ENCODE data around the gene SLC11A1.

SLC11A1 gene

DNA sequence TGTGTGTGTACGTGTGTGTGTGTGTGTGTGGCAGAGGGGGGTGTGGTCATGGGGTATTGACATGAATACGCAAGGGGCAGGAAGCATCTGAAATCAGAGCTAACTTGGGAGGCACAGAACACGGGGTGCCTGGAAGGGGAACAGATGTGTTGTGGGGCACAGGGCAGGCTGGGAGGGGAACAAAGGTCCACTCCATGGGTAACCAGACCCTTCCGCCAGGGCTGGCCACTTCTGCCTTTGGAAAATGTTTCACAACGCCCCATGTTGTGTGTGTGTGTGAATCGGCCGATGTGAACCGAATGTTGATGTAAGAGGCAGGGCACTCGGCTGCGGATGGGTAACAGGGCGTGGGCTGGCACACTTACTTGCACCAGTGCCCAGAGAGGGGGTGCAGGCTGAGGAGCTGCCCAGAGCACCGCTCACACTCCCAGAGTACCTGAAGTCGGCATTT lies at the start of gene SLC11A1:
SLC11A1 (plus strand) TSS at position 358 of the 451 bp plus-strand sequence. CDS start 96 bp downstream, outside the sequence.
- DNase-seq: no peak

GRCh38 chr2:218332288-218332687 lies 49.8 kb upstream of the SLC11A1 start:
- peak; percentile 19 for DNase-seq

DNA sequence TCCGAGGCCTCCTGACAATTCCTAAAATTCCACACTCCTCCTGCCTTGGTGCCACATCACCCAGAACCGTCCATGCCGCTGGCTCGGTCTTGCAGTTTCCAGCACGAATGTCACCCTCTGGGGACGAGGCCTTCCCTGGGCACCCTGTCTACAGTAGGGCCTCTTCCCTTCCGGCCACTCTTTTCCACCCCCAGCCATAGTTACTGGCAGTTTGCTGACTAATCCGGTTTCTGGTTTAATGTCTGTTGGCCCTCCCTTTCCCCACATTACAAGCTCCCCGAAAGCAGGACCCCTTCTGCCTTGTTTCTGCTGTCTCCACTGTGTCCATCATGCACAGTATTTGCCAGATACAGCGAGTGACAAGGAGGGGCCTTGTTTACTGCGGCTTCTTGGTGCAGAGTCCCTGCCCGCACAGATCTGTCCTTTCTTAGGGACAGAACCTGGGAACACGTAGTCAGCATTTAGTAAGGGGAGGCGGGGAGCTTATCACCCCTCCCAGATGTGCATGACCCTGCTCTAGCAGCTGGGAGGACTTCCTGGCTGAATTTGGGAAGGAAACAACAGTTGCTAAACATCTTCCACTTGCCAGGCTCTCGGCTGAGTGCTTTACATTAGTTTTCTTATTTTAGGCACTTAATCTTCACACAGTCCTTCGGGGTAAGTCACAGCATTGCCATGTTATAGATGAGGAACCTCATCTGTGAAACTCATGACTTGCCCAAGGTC lies 49.0 kb upstream of the SLC11A1 start:
- peak; percentile 75 for DNase-seq

DNA sequence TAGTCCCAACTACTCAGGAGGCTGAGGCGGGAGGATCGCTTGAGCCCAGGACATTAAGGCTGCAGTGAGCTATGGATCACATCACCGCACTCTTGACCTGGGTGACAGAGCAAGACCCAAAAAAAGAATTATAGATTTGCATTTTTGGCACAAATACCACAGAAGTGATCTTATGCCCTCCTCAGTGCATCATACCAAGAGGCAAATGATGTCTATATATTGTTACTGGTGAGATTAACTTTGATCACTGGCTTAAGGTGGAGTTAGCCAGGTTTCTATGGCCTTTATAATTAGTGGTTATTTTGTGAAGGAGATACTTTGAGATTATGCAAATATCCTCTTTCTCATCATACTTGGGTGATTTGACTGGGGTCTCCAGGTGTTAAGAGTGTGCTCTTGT lies 47.5 kb upstream of the SLC11A1 start:
- no peak for DNase-seq

GRCh38 chr2:218340656-218341055 lies 41.4 kb upstream of the SLC11A1 start:
- DNase-seq: no peak

GRCh38 chr2:218341381-218341780 lies 40.7 kb upstream of the SLC11A1 start:
- DNase-seq: no peak

DNA sequence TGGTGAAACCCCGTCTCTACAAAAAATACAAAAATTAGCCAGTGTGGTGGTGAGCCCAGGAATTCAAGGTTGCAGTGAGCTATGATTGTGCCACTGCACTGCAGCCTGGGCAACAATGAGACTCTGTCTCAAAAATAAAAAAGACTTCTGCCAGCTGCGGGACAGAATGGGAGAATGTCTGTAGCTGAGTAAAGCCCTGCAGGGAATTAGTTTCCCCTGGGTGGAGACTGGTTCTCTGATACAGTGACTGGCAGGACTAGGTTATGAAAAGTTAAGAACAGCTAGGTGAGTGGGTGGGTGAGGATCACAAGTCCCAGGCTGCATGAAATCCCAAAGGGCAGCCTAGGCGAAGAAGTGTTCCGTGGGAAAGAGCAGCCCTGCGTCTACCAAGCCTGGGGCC lies 39.2 kb upstream of the SLC11A1 start:
- DNase-seq: no peak

- DNase-seq: no peak
Observed at GRCh38 chr2:218343591-218343990, 38.5 kb upstream of the SLC11A1 start.

DNA sequence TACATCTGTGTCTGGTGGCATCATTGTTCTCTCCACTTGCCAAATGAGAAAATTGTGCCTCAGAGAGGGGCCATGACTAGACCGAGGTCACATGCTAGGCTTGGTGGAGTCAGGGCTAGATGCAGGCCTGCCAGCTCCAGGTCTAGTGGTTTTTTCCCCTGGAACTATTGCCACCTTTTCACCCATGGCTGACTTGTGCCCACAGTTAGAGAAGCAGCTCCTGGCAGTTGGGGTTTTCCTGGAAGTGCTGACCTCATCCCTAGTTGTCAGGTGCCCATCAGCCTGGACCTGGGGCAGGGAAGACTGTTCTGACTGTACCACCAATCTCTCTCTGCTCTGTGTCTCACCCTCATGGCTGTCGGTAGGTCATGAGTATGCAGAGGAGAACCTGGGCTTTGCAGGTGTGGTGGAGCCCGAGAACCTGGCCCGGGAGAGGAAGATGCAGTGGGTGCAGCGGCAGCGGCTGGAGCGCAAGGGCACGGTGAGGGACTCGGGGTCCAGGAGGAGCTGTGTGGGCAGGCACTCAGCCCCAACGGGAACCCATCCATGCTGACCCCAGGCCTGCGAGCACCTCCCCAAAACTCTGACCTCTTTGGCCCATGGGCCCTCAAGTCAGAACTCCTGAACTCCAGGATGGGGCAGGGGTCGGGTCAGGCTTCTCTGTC lies 37.9 kb upstream of the SLC11A1 start:
- DNase-seq: no peak

DNA sequence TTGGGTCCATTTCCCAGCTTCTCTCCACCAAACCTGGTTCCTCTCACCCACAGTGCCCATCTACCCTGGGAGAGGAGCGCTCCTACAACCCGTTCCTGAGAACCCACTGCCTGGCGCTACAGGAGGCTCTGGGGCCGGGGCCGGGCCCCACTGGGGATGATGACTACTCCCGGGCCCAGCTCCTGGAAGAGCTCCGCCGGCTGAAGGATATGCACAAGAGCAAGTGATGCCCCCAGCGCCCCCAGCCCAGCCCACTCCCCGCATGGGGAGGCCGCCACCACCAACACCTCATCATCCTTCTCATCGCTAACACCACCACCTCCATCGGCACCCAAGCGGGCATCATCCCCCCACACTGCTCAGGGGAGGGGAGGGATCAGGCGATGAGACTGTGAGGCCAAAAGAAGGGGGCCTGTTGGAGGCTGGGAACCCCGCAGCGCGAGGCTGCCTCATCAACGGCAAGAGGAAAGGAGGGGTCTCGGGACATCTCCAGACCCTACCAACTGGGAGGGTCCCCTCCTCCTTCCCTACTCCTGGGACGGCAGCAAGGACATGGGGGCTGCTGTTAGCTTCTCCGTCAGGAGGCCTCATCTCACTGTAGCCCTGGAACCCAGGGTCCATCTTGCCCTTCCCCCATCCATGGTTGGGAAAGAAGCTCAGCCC lies 37.2 kb upstream of the SLC11A1 start:
- DNase-seq: no peak

- no peak for DNase-seq
Observed at GRCh38 chr2:218345491-218346236, 36.4 kb upstream of the SLC11A1 start.

DNA sequence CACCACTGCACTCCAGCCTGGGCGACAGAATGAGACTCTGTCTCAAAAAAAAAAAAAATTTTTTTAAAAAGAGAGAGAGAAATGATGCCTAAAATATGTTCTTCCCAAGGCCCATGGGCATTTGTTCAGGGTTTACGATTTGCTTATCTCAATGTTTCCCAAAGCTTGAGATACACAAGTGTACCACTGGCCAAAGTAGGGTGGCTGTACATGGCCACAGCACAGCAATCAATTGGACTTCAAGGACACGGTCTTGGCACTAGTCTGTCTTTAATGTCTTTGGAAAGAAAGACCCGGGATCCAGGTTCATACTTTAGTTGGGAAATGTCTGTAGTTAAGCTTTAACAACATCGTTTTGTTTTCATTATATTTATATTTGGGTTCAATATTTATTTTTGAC lies 34.9 kb upstream of the SLC11A1 start:
- no peak for DNase-seq

DNA sequence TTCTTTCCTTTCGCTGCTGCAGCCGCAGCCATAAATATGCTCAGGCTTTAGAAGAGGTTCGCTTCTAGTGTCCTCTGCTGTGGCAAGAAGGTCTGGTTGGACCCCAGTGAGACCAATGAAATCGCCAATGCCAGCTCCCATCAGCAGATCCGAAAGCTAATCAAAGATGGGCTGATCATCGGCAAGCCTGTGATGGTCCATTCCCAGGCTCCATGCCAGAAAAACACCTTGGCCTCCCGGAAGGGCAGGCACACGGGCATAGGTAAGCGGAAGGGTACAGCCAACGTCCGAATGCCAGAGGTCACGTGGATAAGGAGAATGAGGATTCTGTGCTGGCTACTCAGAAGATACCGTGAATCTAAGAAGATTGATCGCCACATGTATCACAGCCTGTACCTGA lies 28.0 kb upstream of the SLC11A1 start:
- no peak for DNase-seq

DNA sequence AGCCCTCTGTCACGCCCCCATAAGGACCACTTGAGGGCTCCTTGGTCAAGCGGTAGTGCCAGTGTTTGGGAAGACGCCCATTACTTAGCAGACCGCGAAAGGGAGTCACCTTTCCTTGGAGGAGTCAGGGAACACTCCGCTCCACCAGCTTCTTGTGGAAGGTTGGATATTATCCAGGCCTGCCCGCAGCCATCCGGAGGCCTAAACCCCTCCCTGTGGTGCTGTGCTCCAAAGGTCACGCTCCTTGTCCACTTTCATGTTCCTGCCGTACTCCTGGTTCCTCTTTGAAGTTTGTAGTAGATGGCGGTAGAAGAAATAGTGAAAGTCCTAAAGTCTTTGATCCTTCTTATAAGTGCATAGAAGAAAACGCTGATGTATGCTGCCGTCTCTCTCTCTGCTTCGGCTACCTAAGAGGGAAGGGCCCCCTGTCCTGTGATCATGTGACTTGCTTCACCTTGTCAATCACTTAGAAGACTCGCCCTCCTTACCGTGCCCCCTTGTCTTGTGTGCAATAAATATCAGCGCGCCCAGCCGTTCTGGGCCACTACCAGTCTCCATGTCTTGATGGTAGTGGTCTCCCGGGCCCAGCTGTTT lies 27.1 kb upstream of the SLC11A1 start:
- no peak for DNase-seq

DNA sequence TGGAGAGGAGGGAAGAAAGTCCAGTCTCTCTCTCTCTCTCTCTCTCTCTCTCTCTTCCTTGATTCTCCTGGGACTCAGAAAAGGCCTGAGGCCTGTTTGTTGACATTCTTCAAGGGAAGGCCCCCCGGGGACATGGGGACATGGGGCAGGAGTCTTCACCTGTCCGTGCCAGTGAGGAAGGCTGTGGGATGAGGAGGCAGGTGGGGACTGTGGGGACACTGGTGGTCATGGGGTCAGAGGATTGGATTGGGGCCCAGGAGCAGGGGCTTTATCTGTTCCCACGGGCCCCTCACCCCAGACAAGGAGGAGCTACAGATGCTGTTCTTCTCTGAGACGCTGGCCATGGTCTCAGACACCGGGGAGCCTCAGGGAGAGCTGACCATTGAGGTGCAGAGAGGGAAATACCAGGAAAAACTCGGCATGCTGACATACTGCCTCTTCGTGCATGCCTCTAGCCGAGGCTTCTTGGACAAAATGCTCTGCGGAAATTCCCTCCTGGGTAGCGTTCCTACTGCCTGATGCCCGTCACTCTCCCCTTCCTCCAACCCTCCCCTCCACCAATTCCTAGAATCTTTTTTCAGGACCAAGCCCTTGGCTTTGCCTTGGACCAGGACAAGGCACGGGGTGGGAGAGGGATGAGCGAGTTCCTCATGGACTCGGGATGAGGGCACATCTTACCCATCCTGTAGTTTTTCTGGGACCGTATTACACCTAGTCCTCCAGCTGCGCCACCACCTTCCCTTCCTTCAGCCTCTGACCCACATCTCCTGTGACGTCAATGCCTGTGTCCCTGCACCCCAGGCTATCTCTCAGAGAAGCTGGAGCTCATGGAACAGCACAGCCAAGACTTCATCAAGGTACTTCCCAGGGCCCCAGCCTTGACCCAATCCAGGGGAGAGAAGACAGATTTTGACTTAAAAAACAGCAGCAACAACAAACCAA lies 24.6 kb upstream of the SLC11A1 start:
- no peak for DNase-seq

- no peak for DNase-seq
Observed at GRCh38 chr2:218360453-218360852, 21.6 kb upstream of the SLC11A1 start.

- no peak for DNase-seq
Observed at GRCh38 chr2:218362606-218363005, 19.5 kb upstream of the SLC11A1 start.

GRCh38 chr2:218363736-218364135 lies 18.3 kb upstream of the SLC11A1 start:
- DNase-seq: no peak

DNA sequence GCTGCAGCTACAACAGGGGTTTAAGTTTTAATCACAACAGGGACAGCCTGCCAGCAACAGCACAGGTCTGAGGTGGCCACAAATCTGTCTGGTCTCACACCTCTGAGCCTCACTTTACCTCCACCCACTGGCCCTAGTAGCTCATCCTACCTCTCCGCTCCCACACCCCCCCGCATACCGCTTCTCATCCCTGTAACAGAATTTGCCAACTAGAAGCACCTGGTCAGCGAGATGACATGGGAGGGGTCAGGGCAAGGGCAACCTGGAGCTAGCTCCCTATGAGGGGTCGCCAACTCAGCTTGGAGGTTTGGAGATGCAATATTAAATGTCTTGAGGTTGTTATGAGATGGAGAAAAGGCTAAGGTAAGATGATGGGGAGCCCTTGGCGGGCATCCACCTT lies 17.9 kb upstream of the SLC11A1 start:
- DNase-seq: no peak

- no peak for DNase-seq
Observed at GRCh38 chr2:218366621-218367414, 15.3 kb upstream of the SLC11A1 start.
